GM21367 (cell line): ENCODE results near the gene RYR3.
"Not testable (repeated sequence)": the region's sequence is repeated elsewhere in the genome, so short reads cannot be mapped to it uniquely, and the experiment has no call there.

Experiments
- ATAC-seq: cut with Tn5 transposase; IDR thresholded peaks from one replicate; pipeline ENCODE4 v1.9.1; 2021; ENCODE audit not compliant: unreplicated experiment

RYR3 gene

DNA sequence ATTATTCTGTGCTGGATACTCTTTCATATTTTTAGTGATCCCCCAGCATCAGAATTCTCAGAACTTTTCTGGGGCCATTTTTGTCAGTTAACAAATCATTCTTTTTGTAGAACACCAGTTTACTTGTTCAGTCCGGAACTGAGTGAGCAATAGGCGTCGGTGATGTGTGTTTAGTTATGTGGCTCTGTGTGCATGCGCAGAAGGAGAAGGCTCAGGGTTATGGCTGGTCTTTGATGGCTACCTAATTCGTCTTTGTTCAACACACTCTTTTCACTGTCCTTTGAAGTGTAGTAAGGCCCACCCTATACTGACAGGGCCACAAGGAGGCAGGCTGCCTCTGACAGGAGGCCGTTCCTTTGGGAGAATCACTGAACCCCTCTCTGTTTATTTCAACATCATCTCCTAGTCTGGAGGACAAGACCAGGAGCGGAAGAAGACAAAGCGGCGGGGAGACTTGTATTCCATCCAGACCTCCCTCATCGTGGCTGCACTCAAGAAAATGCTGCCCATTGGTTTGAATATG, 499.4 kb downstream of the RYR3 start:
- no peak for ATAC-seq

DNA sequence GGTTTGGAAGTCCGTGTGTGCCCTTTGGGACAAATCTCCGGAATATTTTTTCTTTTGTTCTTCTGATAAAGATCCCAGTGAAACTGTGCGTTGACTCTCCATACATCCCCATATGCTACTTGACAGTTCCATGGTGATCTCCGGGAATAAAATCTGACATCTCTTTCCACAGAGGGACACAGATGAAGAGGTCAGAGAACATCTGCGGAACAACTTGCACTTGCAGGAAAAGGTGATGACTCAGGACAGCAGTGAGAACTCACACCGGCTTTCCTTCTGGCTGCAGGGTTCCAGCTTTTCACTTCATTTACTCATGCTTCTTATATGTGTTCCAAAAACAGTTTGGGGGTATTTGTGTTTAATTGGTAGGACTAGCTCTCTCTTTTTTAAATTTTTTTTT, 500.0 kb downstream of the RYR3 start:
- no peak for ATAC-seq

DNA sequence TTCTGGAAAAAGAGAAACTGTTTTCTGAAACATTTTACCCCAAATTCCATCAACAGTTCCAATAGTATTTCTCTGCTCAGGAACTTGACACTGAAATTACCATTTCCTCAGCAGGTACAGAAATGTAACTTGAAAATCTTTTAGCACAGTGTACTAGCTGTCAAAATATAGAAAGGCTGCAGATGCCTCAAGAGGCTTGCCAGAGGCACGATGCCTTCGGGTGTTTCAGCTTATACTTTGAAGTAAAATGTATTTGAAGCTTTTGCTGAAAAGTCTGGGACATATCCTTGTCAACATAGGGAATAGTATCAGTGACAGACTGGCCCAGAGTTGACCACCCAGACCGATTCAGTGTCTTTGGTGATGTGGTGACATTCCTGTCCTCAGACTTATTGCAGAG, 503.1 kb downstream of the RYR3 start:
- no peak for ATAC-seq

DNA sequence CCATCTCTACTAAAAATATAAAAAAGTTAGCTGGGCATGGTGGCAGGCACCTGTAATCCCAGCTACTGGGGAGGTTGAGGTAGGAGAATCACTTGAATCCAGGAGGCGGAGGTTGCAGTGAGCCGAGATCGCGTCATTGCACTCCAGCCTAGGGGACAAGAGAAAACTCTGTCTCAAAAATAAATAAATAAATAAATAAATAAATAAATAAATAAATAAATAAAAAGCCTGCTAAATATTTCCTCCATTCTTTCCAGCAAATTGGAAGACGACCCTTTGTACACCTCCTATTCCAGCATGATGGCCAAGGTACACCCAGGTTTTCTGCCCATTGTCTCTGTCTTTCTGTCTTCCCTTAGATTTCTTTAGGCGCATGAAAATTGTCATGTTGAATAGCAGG, 508.7 kb downstream of the RYR3 start:
- ATAC-seq: not testable (repeated sequence)

DNA sequence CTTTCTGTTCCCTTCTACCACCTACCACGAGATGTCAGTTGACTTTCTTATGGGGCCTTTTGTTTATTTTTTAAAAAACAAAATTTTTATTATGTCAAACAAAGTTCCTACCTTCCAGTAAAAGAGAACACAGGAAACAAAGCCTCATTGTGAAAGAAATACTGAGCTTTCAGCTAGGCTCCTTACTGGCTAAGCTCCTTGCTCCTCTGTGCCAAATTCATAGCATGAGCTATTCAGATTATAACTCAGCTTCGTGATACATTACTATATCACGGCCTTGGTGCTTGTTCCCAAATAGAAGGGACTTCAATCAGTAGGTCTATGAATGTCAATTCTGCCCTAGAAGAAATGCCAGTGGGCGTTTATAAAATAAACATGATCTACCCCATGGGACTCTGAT, 511.7 kb downstream of the RYR3 start:
- ATAC-seq: no peak

DNA sequence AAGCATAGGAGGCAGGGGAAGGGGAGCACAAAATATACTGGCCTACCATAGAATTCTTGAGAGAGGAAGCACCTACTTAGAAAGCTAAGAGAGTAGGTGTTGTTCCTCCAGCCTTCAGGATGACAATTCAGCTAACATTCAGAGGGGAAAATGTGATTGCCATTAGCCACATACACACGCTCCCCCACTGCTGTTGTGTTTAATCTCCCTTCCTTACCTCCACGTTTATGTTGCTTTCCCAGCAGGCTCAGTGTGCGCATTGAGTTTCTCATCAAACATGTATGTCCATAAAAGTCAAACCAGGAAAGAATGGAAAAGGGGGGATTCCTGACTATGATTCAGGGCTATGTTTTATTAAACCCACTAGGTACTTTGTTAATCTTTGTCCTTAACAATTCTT, 512.4 kb downstream of the RYR3 start:
- no peak for ATAC-seq

DNA sequence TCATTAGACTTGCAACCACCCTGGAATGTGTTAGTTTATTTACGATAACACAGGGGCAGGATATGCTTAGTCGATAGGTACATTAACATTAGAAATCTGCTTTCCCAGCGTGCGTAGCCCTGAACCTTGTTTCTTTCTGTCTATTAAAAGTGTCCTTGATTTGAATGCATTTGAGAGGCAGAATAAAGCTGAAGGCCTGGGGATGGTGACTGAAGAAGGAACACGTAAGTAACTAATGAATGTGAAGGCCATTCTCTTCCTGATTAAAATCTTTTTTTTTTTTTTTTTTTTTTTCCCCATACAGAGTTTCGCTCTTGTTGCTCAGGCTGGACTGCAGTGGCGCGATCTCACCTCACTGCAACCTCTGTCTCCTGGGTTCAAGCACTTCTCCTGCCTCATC, 514.7 kb downstream of the RYR3 start:
- ATAC-seq: no peak

DNA sequence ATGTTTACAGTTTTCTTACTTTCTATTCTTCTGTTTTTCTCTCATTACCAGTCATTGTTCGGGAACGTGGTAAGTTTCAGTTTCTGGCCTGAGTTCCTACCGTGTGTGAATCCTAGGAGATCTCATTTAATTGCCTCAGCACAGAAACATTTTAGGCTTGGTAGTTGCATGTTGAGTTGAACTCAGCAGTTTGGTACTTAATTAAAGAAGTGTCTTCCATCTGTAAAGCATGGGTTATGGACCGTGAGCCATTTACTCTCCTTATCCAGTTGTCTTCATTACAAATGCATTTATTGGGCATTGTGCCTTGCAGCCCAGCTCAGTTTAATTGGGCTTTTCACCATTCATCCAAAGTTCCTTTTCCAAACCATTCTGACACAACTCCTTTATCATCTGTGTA, 515.4 kb downstream of the RYR3 start:
- no peak for ATAC-seq

DNA sequence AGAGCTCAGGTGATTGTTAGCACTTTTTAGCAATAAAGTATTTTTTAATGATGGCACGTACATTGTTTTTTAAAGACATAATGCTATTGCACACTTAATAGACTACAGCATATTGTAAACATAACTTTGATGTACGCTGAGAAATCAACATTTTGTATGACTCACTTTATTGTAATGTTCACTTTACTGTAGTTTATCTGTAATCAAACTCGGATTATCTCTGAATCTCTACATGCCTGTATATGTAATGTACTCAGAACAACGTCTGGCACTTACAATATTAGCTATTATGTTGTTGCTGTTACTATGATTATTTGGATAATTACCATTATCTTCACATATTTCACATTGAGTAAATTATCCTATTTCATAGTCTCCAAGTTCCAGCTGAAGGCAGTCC, 519.6 kb downstream of the RYR3 start:
- no peak for ATAC-seq

DNA sequence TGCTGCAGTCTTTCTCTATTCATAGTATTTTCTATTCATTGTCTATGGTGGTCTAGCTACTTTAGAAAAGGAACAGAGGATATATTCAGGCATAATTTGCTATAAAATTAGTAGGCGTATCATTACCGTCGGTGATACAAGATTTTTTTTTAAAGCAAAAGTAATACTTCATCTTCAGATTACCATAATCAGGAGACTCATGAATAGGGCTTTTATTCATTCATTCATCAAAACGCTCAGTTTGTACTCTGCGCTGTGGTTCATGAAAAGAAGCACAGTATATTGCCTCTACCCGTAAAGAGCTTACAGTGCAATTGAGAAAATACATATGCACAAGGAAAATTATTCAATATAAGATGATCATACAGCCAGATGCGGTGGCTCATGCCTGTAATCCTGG, 520.9 kb downstream of the RYR3 start:
- ATAC-seq: no peak

DNA sequence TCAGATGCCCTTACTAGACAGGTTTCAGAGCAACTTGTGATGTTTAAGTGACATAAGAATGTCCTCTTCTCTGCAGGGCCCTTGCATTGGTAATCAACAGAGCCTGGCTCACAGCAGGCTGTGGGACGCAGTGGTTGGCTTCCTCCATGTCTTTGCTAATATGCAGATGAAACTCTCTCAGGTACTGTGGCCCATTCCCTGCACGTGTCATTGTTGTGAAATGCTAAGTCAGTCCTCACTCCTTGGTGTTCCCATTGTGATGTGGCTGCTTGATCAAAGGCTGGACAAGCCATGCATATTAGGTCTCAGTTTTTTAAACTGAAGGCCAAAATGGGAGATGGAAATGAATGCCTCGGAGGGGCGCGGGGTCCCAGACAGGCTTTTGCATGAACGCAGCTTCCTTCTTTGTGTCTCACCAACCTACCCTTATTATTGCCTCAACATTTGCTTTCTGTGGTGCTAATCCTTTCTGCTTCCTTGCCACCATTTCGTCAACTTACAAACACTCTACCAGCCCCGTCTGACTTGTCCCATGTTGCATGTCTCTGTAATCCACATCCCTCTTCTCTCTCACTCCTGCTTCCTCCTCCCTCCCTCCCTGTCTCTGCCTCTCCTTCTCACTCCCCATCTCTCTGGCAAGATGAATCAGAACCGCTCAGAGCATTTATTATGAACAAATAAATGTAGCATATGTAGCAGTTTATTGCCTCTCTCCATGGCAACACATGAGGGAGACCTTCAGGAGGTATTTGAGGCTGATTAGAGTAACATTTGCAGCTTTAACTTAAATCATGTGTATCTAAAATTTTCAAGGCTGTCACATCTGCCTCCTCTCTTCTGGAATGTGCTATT, 524.4 kb downstream of the RYR3 start:
- no peak for ATAC-seq

DNA sequence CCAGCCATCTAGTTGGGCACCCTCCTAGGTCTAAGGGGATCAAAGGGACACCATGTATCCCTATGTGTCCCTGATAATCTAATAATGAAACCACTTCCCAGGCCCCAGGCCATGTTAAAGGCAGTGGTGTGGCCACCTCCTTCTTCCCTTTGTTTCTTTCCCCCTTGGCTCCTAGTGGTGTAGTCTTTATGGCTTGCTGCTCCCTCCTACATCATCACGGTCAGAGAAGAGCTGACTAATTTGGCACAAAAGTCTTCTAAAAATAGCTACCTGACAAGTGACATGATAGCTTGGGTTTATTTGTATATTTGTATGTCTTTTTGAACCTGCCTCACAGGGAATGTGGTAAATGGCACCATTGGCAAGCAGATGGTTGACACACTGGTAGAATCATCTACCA, 526.5 kb downstream of the RYR3 start:
- ATAC-seq: no peak

DNA sequence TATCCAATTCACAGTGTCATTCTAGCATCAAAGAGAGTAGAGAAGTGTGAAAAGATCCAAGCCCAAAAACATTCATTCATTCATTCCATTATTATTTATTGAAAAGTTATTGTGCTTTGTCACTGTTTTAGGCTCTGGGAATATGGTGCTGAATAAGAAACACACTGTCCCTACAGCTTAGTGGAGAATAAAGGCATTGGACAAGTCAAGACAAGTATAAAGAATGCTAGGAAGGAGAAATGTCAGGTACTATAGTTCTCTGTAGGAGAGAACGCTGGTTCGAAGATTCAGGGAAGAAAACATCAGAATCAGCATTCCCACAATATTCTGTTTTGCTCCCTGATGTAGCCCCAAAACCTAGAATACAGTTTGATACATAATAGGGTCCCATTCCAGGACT, 528.8 kb downstream of the RYR3 start:
- ATAC-seq: no peak

DNA sequence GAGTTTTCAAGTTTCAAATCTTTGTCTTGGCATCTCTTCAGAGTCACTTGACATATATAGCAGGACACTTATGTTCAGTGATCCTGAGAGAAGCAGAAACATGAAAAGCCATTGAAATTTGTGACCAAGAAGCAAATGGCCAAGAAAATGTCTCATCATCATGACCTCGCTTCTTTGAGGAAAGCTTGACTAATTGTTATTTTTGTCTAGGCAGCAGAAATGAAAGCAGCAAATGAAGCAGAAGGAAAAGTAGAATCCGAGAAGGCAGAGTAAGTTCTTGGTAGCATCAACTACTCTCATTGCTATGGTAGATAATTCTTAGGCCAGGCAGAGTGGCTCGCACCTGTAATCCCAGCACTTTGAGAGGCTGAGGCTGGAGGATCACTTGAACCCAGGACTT, 529.8 kb downstream of the RYR3 start:
- no peak for ATAC-seq

DNA sequence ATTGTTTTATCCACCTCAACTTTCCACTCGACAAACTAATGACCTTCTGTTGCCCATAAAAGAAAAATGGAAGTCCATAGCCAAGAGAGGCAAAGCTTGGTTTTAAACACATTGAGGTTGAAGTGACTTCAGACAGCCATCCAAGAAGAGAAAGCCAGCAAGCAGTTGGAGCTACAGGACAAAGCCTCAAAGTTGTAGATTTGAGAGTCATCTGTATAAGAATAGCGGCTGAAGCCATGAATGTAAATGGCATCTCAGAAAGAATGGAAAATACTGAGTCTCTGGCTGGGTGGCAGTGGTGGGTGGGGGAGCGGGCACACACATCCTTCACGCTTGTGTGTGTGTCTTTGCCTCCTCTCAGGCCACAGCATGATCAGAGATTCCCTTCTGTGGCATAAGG, 533.4 kb downstream of the RYR3 start:
- no peak for ATAC-seq

DNA sequence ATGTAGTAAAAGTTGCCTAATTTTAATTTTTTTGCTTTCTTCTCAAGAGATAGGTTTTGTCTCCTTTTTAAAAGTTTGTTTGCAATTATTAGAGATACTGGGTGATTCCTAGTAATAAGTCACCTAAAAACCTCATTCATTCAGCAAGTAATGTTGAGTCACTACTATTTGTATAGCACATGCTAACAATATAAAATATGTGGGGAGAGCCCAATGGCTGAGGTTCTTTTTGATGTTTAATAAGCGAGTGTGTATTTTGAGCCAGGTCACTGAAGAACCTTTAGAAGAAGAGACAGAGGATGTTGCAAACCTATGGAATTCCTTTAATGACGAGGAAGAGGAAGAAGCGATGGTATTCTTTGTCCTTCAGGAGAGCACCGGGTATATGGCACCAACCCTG, 533.8 kb downstream of the RYR3 start:
- no peak for ATAC-seq

DNA sequence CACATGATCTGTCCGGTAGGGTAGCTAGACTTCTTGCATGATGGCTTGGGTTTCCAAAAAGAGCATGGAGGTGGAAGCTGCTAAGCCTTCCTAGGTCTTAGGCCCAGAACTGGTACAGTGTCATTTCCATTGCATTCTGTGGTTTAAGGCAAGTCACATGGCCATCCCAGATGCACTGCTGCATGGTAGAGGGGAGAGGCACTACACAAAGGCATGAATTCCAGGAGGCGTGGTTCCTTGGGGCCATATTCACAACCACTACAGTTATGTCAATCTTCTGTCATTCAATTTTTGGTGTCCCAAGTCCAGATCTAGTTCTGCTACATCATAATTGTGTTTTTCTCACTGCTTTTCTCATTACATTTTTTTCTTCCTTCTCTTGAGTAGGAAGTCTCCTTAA, 535.4 kb downstream of the RYR3 start:
- no peak for ATAC-seq

DNA sequence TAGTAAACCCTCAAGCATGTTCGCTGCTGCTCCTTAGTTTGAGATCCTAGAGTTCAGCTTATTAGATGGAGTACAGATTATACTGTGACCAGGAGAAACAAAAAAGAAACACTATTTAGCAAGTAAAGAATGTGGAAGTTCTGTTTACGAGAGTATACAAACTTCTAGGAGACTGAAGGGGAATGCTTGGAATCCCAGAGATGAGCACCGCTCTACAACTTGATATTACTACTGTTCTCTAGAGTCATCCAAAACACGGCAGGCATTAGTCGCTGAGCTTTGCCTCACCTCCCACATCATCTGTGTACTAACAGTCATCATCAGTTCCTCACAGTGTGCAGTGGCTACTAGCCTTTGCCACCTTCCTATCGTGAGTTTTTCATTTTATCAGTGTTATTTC, 536.1 kb downstream of the RYR3 start:
- no peak for ATAC-seq

DNA sequence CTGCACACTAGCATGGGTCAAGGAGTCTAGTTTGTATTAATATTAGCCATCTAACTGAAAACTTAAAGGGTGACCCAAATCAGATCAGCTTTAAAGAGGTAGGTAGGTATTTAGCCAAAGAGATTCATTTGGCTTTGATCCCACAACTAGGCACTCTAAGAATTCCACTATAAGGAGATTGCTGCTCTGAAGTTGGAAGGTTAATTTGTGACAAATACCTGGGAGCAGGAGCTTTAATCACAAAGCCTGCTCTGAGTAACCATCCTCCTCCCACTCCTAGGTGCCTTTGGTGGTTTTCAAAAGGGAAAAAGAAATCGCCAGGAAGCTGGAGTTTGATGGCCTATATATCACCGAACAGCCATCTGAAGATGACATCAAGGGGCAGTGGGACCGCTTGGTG, 537.2 kb downstream of the RYR3 start:
- no peak for ATAC-seq

DNA sequence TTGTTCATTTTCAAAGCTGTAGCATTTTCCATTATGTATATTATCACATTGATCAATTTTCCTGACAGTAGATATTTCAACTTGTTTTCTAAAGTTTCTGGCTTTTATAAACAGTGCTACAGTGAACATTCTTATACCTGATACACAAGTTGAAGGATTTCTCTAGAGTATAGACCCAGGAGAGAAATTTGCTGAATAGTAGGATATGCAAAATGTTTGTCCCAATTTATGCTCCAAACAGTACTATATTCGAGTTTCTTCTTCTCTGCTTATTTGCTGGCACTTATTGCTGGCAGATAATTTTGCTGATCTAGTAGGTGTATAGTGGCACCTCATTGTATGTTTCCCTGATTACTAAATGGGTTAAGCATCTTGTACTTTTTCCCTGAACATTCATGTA, 540.3 kb downstream of the RYR3 start:
- no peak for ATAC-seq

DNA sequence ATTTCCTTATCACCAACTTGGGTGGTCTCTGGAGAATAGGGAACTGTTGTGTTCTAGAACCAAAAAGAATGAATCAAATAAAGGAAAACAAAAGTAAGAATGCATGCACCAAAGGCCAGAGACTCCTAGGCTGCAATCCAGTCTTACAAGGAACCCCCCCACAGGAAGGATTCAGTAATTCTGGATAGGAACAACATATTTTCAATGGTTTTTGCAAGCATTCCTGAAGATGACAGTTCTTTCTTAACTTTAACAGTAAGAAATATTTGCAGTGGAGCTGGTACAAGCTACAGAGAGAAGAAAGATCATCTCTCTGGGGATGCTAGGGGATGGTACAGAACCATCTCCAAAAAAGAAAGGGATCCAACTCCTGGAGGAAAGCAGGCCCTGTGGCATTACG, 541.3 kb downstream of the RYR3 start:
- ATAC-seq: no peak

DNA sequence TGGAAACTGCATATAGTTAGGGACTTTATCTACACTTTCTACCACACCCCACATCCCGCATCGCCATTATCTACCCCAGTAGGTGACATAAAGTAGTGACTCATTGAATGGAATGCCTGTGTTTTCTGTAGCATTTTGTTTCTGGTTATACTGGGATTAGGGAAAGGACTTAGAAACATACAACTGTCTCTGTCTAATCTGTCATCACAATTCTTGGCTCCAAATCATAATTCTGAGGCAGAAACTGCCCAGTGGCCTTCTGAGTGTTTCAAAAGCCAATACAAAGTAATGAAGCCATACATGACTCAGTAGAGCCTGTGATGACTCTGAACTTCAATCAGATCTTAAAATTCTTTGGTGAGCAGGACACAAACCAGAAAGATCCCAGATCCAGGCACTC, 541.8 kb downstream of the RYR3 start:
- ATAC-seq: no peak

DNA sequence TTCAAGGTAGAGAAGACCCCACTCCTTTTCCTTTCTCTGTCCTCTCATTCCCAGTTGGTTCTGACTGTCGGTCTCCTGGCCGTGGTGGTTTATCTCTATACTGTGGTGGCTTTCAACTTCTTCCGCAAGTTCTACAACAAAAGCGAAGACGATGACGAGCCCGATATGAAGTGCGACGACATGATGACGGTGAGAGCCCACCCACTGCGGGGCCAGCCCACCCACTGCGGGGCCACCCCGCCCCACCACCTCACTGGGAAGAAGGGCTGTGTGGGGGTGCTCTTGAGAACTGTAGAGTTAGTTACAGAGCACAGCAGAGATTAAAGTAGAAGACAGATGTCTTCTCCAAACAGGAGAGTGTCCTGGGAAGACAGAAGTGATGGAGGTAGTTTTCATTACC, 547.0 kb downstream of the RYR3 start:
- ATAC-seq: no peak
